ENCODE results near the gene PCDHGC4. TPM values are rescaled to one million over a fixed set of nuclear protein-coding genes. Genes with fewer than 3 reads are reported as not detected.

The PCDHGC4 gene
- total RNA-seq, 1 donor, result 2.9 TPM

- Histone ChIP-seq H3K27me3 (ENCODE audit: insufficient read depth, low read length) (no peaks in the 10 kb centered on the region), H3K27ac (ENCODE audit: low read depth, low read length) (no peak overlapping the region), H3K4me2 (ENCODE audit: insufficient read depth, low read length) (no peak overlapping the region), H3K9me3 (ENCODE audit: low read depth, low read length) (no peaks in the 10 kb centered on the region), H3K4me1 (ENCODE audit: insufficient read depth, low read length) (peaks cover 12% of the 10 kb centered on the region), H2AFZ (ENCODE audit: low read length) (no peak overlapping the region), H3K4me3 (ENCODE audit: insufficient read depth, low read length) (no peak overlapping the region), H4K20me1 (ENCODE audit: insufficient read depth, low read length) (no peaks in the 10 kb centered on the region), H3K79me2 (ENCODE audit: insufficient read depth, low read length) (peaks cover 41% of the 10 kb centered on the region), H3K36me3 (ENCODE audit: insufficient read depth, low read length) (no peaks in the 10 kb centered on the region)
- DNase-seq (ENCODE audit: insufficient read length, low spot score, missing footprints), result no peak
- TF ChIP-seq CTCF (IDR thresholded peaks at IDR 0.05; ENCODE audit: extremely low read depth, low read depth, low read length), result no peak
These were observed 43.2 kb upstream of the PCDHGC4 start for GRCh38 chr5:141441571-141442170.

- no peak overlapping the region for H3K27ac ChIP-seq (ENCODE audit: low read depth, low read length)
These were observed 19.5 kb upstream of the PCDHGC4 start for GRCh38 chr5:141465351-141465750.

GRCh38 chr5:141475625-141476131 is 9.2 kb upstream of the PCDHGC4 start, which contains the start of gene PCDHGC3:
TSS of gene PCDHGC3 (plus strand) at chr5:141475966. CDS start at chr5:141476117, 151 bp downstream.
- H3K4me1 ChIP-seq (ENCODE audit: insufficient read depth, low read length), result peaks cover 35% of the 10 kb centered on the region
- peak within 1 kb of the TSS; percentile 77 for H2AFZ ChIP-seq (ENCODE audit: low read length)
- H3K9me3 ChIP-seq (ENCODE audit: low read depth, low read length), result no peaks in the 10 kb centered on the region
- peak within 1 kb of the TSS; percentile 77 for H3K4me3 ChIP-seq (ENCODE audit: insufficient read depth, low read length)
- H3K27ac ChIP-seq (ENCODE audit: low read depth, low read length), result peak within 1 kb of the TSS; percentile 78
- H3K79me2 ChIP-seq (ENCODE audit: insufficient read depth, low read length), result peaks cover 35% of the 10 kb centered on the region
- H4K20me1 ChIP-seq (ENCODE audit: insufficient read depth, low read length), result peaks cover 36% of the 10 kb centered on the region
- TF ChIP-seq CTCF (IDR thresholded peaks at IDR 0.05; ENCODE audit: extremely low read depth, low read depth, low read length), result peak; percentile 29
- H3K27me3 ChIP-seq (ENCODE audit: insufficient read depth, low read length), result no peaks in the 10 kb centered on the region
- peak; percentile 96 for DNase-seq (ENCODE audit: insufficient read length, low spot score, missing footprints)
- peak within 1 kb of the TSS; percentile 93 for H3K4me2 ChIP-seq (ENCODE audit: insufficient read depth, low read length)
- H3K36me3 ChIP-seq (ENCODE audit: insufficient read depth, low read length), result no peaks in the 10 kb centered on the region

More at GRCh38 chr5:141465351-141465750, 19.5 kb upstream of the PCDHGC4 start:
- DNase-seq (ENCODE audit: insufficient read length, low spot score, missing footprints), result no peak
- TF ChIP-seq CTCF (IDR thresholded peaks at IDR 0.05; ENCODE audit: extremely low read depth, low read depth, low read length), result no peak
- Histone ChIP-seq H3K4me1 (ENCODE audit: insufficient read depth, low read length) (no peaks in the 10 kb centered on the region), H3K9me3 (ENCODE audit: low read depth, low read length) (no peaks in the 10 kb centered on the region), H3K27me3 (ENCODE audit: insufficient read depth, low read length) (no peaks in the 10 kb centered on the region), H4K20me1 (ENCODE audit: insufficient read depth, low read length) (no peaks in the 10 kb centered on the region), H3K4me3 (ENCODE audit: insufficient read depth, low read length) (no peak overlapping the region), H3K36me3 (ENCODE audit: insufficient read depth, low read length) (no peaks in the 10 kb centered on the region), H2AFZ (ENCODE audit: low read length) (no peak overlapping the region), H3K4me2 (ENCODE audit: insufficient read depth, low read length) (no peak overlapping the region), H3K79me2 (ENCODE audit: insufficient read depth, low read length) (peaks cover 17% of the 10 kb centered on the region)

- H3K4me1 ChIP-seq (ENCODE audit: insufficient read depth, low read length), result peaks cover 35% of the 10 kb centered on the region
- peak overlapping the region; percentile 93 for H3K4me2 ChIP-seq (ENCODE audit: insufficient read depth, low read length)
- peak; percentile 92 for DNase-seq (ENCODE audit: insufficient read length, low spot score, missing footprints)
- peak overlapping the region; percentile 77 for H2AFZ ChIP-seq (ENCODE audit: low read length)
- no peaks in the 10 kb centered on the region for H3K27me3 ChIP-seq (ENCODE audit: insufficient read depth, low read length)
- TF ChIP-seq CTCF (IDR thresholded peaks at IDR 0.05; ENCODE audit: extremely low read depth, low read depth, low read length), result no peak
- peaks cover 36% of the 10 kb centered on the region for H4K20me1 ChIP-seq (ENCODE audit: insufficient read depth, low read length)
- H3K9me3 ChIP-seq (ENCODE audit: low read depth, low read length), result no peaks in the 10 kb centered on the region
- no peaks in the 10 kb centered on the region for H3K36me3 ChIP-seq (ENCODE audit: insufficient read depth, low read length)
- H3K4me3 ChIP-seq (ENCODE audit: insufficient read depth, low read length), result peak overlapping the region; percentile 77
- peak overlapping the region; percentile 78 for H3K27ac ChIP-seq (ENCODE audit: low read depth, low read length)
- peaks cover 41% of the 10 kb centered on the region for H3K79me2 ChIP-seq (ENCODE audit: insufficient read depth, low read length)
These were observed 8.5 kb upstream of the PCDHGC4 start for GRCh38 chr5:141476132-141476911.
